SH-SY5Y (cell line): ENCODE data around the gene RASSF1.

Source experiments
- GATA2 ChIP-seq: IDR thresholded peaks from 2 replicates; pipeline ENCODE4 v1.6.1; 2011; ENCODE audit warnings: mild to moderate bottlenecking, low read depth, low read length
- GATA3 ChIP-seq: IDR thresholded peaks from 2 replicates; pipeline ENCODE4 v1.6.1; 2011; ENCODE audit warnings: low read depth, mild to moderate bottlenecking, low read length, moderate library complexity

GRCh38 chr3:50294089-50294488 is 46.5 kb downstream of the RASSF1 start:
- TF ChIP-seq GATA3 (no peak), GATA2 (no peak)
